Glutamatergic neuron (in vitro differentiated cells): Measurements from ENCODE around the gene HSPB1. TPM values are rescaled to one million over a fixed set of nuclear protein-coding genes. Genes with fewer than 3 reads are reported as not detected.

Source experiments
- DNase-seq: peaks from one replicate; pipeline ENCODE4 v3.0.0; 2022
- H3K27ac Mint-ChIP-seq: one replicate; pipeline ENCODE4 v1.8.0; 2020; ENCODE audit warnings: mild to moderate bottlenecking, mixed read lengths, inconsistent platforms; ENCODE audit not compliant: unreplicated experiment
- H3K27me3 Mint-ChIP-seq: one replicate; pipeline ENCODE4 v1.8.0; 2020; ENCODE audit warnings: mild to moderate bottlenecking, moderate library complexity, mixed read lengths, inconsistent platforms; ENCODE audit not compliant: unreplicated experiment
- H3K36me3 Mint-ChIP-seq: one replicate; pipeline ENCODE4 v1.8.0; 2020; ENCODE audit warnings: mild to moderate bottlenecking, mixed read lengths, inconsistent platforms; ENCODE audit not compliant: unreplicated experiment
- H3K4me1 Mint-ChIP-seq: one replicate; pipeline ENCODE4 v1.8.0; 2020; ENCODE audit warnings: mild to moderate bottlenecking, low read depth, mixed read lengths, inconsistent platforms; ENCODE audit not compliant: unreplicated experiment
- H3K4me3 Mint-ChIP-seq: one replicate; pipeline ENCODE4 v1.8.0; 2020; ENCODE audit warnings: mild to moderate bottlenecking, mixed read lengths, inconsistent platforms; ENCODE audit not compliant: unreplicated experiment
- H3K9me3 Mint-ChIP-seq: one replicate; pipeline ENCODE4 v1.8.0; 2020; ENCODE audit warnings: mild to moderate bottlenecking, moderate library complexity, mixed read lengths, inconsistent platforms; ENCODE audit not compliant: unreplicated experiment
- CTCF ChIP-seq: fragments of 200-600 bp; sonication (generic); IDR thresholded peaks from one replicate; pipeline ENCODE4 v1.5.0; 2021; ENCODE audit not compliant: partially characterized antibody, unreplicated experiment
- total RNA-seq: library from RNA; stranded (reverse); fragmentation: NEBNext Ultra II Directional; extraction: Animal tissue kit (Norgen Biotek cat#: 25700); gene quantifications from one replicate; pipeline ENCODE4 v1.2.1, GENCODE V29; 2021; ENCODE audit not compliant: unreplicated experiment

HSPB1 gene
- total RNA-seq, 1 donor from 2014 or later: 50.4 TPM

- Mint-ChIP-seq H3K9me3 (peaks cover 21% of the 10 kb centered on the region), H3K27me3 (peaks cover 37% of the 10 kb centered on the region), H3K4me3 (peak overlapping the region; percentile 85), H3K27ac (peak overlapping the region; percentile 77), H3K4me1 (peaks cover 12% of the 10 kb centered on the region), H3K36me3 (no peaks in the 10 kb centered on the region)
- TF ChIP-seq CTCF: no peak
- no peak for DNase-seq
Measured at GRCh38 chr7:76281006-76281705, 21.3 kb upstream of the HSPB1 start.

GRCh38 chr7:76281706-76282343, 20.6 kb upstream of the HSPB1 start:
- DNase-seq: no peak
- peak overlapping the region; percentile 84 for H3K4me3 Mint-ChIP-seq
- H3K9me3 Mint-ChIP-seq: peaks cover 26% of the 10 kb centered on the region
- H3K36me3 Mint-ChIP-seq: no peaks in the 10 kb centered on the region
- no peak for TF ChIP-seq CTCF
- peak overlapping the region; percentile 22 for H3K27ac Mint-ChIP-seq
- H3K4me1 Mint-ChIP-seq: peaks cover 12% of the 10 kb centered on the region
- peaks cover 37% of the 10 kb centered on the region for H3K27me3 Mint-ChIP-seq

- peak overlapping the region; percentile 22 for H3K27ac Mint-ChIP-seq
- no peak for TF ChIP-seq CTCF
- H3K27me3 Mint-ChIP-seq: peaks cover 36% of the 10 kb centered on the region
- no peaks in the 10 kb centered on the region for H3K36me3 Mint-ChIP-seq
- peak; percentile 68 for DNase-seq
- peaks cover 28% of the 10 kb centered on the region for H3K9me3 Mint-ChIP-seq
- peak overlapping the region; percentile 84 for H3K4me3 Mint-ChIP-seq
- peaks cover 12% of the 10 kb centered on the region for H3K4me1 Mint-ChIP-seq
Measured at GRCh38 chr7:76282344-76283253, 19.9 kb upstream of the HSPB1 start.

- Mint-ChIP-seq H3K4me1 (peaks cover 12% of the 10 kb centered on the region), H3K27me3 (peaks cover 34% of the 10 kb centered on the region), H3K9me3 (peaks cover 31% of the 10 kb centered on the region), H3K4me3 (peak overlapping the region; percentile 81), H3K27ac (no peak overlapping the region), H3K36me3 (no peaks in the 10 kb centered on the region)
- no peak for DNase-seq
- no peak for TF ChIP-seq CTCF
Measured at GRCh38 chr7:76283254-76284159, 19.0 kb upstream of the HSPB1 start.
